Measurements from ENCODE around the gene SPON2. TPM values are rescaled to one million over a fixed set of nuclear protein-coding genes. Genes with fewer than 3 reads are reported as not detected.

The SPON2 gene
- total RNA-seq, 1 donor = 38.7 TPM

GRCh38 chr4:1204828-1205585 is 32.6 kb upstream of the SPON2 start:
- Histone ChIP-seq H3K27me3 (ENCODE audit: insufficient read depth, low read length) (no peaks in the 10 kb centered on the region), H4K20me1 (ENCODE audit: insufficient read depth, low read length) (peaks cover 11% of the 10 kb centered on the region), H3K27ac (ENCODE audit: low read depth, low read length) (no peak overlapping the region), H3K4me2 (ENCODE audit: insufficient read depth, low read length) (no peak overlapping the region), H3K36me3 (ENCODE audit: insufficient read depth, low read length) (peaks cover 5% of the 10 kb centered on the region), H2AFZ (ENCODE audit: low read length) (no peak overlapping the region), H3K79me2 (ENCODE audit: insufficient read depth, low read length) (no peaks in the 10 kb centered on the region), H3K9me3 (ENCODE audit: low read depth, low read length) (no peaks in the 10 kb centered on the region), H3K4me1 (ENCODE audit: insufficient read depth, low read length) (peaks cover 18% of the 10 kb centered on the region), H3K4me3 (ENCODE audit: insufficient read depth, low read length) (no peak overlapping the region)
- peak; percentile 79 for DNase-seq (ENCODE audit: insufficient read length, low spot score, missing footprints)
- TF ChIP-seq CTCF (IDR thresholded peaks at IDR 0.05; ENCODE audit: extremely low read depth, low read depth, low read length) = no peak

- DNase-seq (ENCODE audit: insufficient read length, low spot score, missing footprints) = peak; percentile 74
- H3K9me3 ChIP-seq (ENCODE audit: low read depth, low read length) = no peaks in the 10 kb centered on the region
- H4K20me1 ChIP-seq (ENCODE audit: insufficient read depth, low read length) = peaks cover 6% of the 10 kb centered on the region
- no peak overlapping the region for H3K4me2 ChIP-seq (ENCODE audit: insufficient read depth, low read length)
- no peak overlapping the region for H3K27ac ChIP-seq (ENCODE audit: low read depth, low read length)
- H3K27me3 ChIP-seq (ENCODE audit: insufficient read depth, low read length) = no peaks in the 10 kb centered on the region
- H3K4me1 ChIP-seq (ENCODE audit: insufficient read depth, low read length) = peaks cover 18% of the 10 kb centered on the region
- H3K36me3 ChIP-seq (ENCODE audit: insufficient read depth, low read length) = peaks cover 5% of the 10 kb centered on the region
- H2AFZ ChIP-seq (ENCODE audit: low read length) = no peak overlapping the region
- H3K4me3 ChIP-seq (ENCODE audit: insufficient read depth, low read length) = no peak overlapping the region
- TF ChIP-seq CTCF (IDR thresholded peaks at IDR 0.05; ENCODE audit: extremely low read depth, low read depth, low read length) = no peak
- H3K79me2 ChIP-seq (ENCODE audit: insufficient read depth, low read length) = no peaks in the 10 kb centered on the region
Observed at GRCh38 chr4:1204286-1204827, 32.0 kb upstream of the SPON2 start.

DNA sequence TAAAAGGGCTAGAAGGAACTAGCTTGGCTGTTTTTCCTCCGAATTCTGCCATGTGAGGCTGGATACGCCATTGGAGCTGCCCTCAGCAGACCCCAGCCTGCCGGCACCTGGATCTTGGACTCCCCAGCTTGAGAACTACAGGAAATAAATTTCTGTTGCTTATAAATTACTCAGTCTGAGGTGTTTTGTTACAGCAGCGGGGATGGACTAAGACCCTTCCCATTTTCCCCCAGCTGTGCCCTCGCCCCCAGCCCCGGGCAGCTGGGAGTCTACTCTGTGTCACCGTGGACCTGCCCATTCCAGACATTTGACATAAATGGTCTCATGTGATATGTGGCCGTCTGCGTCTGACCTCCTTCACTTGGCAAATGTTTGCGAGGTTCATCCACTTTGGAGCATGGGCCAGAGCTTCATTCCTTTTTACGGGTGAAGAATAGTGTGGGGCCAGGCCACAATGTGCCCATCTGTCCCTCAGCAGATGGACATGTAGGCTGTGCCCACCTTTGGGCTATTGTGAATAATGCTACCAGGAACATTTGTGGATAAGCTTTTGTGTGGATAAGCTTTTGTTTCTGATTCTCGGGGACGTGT is 30.7 kb upstream of the SPON2 start:
- Histone ChIP-seq H3K4me3 (ENCODE audit: insufficient read depth, low read length) (no peak overlapping the region), H4K20me1 (ENCODE audit: insufficient read depth, low read length) (peaks cover 3% of the 10 kb centered on the region), H3K36me3 (ENCODE audit: insufficient read depth, low read length) (no peaks in the 10 kb centered on the region), H3K27me3 (ENCODE audit: insufficient read depth, low read length) (no peaks in the 10 kb centered on the region), H3K79me2 (ENCODE audit: insufficient read depth, low read length) (no peaks in the 10 kb centered on the region), H3K9me3 (ENCODE audit: low read depth, low read length) (no peaks in the 10 kb centered on the region), H3K27ac (ENCODE audit: low read depth, low read length) (no peak overlapping the region), H3K4me2 (ENCODE audit: insufficient read depth, low read length) (no peak overlapping the region), H2AFZ (ENCODE audit: low read length) (no peak overlapping the region), H3K4me1 (ENCODE audit: insufficient read depth, low read length) (peaks cover 14% of the 10 kb centered on the region)
- TF ChIP-seq CTCF (IDR thresholded peaks at IDR 0.05; ENCODE audit: extremely low read depth, low read depth, low read length) = no peak
- peak; percentile 74 for DNase-seq (ENCODE audit: insufficient read length, low spot score, missing footprints)

DNA sequence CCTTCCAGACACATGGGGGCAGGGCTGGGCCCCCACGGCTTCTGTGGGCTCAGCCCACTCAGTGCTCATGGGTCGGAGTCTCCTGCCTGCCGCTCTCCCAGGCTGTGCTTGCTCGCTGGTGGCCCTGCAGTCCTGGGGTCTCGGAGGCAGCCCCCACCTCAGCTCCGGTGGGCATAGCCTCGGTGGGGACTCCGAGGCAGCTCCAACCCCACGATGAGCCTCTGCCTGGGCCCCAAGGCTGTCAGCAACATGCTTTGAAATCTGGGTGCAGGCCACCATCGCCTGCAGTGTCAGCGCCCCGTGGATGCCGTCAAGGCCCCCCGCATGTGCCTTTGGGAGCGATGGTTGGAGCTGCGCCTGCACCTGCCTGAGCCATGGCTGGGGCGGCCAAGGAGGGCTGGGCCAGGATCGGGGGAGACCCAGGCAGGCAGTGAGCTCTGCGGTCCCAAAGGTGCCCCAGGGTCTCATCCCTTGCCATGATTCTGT is 30.2 kb upstream of the SPON2 start:
- H3K9me3 ChIP-seq (ENCODE audit: low read depth, low read length) = no peaks in the 10 kb centered on the region
- H4K20me1 ChIP-seq (ENCODE audit: insufficient read depth, low read length) = peaks cover under 1% of the 10 kb centered on the region
- H3K27ac ChIP-seq (ENCODE audit: low read depth, low read length) = no peak overlapping the region
- no peaks in the 10 kb centered on the region for H3K79me2 ChIP-seq (ENCODE audit: insufficient read depth, low read length)
- DNase-seq (ENCODE audit: insufficient read length, low spot score, missing footprints) = no peak
- no peak overlapping the region for H3K4me2 ChIP-seq (ENCODE audit: insufficient read depth, low read length)
- no peak overlapping the region for H2AFZ ChIP-seq (ENCODE audit: low read length)
- no peaks in the 10 kb centered on the region for H3K36me3 ChIP-seq (ENCODE audit: insufficient read depth, low read length)
- no peak for TF ChIP-seq CTCF (IDR thresholded peaks at IDR 0.05; ENCODE audit: extremely low read depth, low read depth, low read length)
- peaks cover 12% of the 10 kb centered on the region for H3K4me1 ChIP-seq (ENCODE audit: insufficient read depth, low read length)
- H3K4me3 ChIP-seq (ENCODE audit: insufficient read depth, low read length) = no peak overlapping the region
- no peaks in the 10 kb centered on the region for H3K27me3 ChIP-seq (ENCODE audit: insufficient read depth, low read length)
